ENCODE data around the gene GGPS1. TPM values are rescaled to one million over a fixed set of nuclear protein-coding genes. Genes with fewer than 3 reads are reported as not detected.
"Not testable (repeated sequence)": the region's sequence is repeated elsewhere in the genome, so short reads cannot be mapped to it uniquely, and the experiment has no call there.

The GGPS1 gene
- polyA plus RNA-seq (2012; ENCODE audit: insufficient read depth, insufficient read length), result 53.0 TPM

DNA sequence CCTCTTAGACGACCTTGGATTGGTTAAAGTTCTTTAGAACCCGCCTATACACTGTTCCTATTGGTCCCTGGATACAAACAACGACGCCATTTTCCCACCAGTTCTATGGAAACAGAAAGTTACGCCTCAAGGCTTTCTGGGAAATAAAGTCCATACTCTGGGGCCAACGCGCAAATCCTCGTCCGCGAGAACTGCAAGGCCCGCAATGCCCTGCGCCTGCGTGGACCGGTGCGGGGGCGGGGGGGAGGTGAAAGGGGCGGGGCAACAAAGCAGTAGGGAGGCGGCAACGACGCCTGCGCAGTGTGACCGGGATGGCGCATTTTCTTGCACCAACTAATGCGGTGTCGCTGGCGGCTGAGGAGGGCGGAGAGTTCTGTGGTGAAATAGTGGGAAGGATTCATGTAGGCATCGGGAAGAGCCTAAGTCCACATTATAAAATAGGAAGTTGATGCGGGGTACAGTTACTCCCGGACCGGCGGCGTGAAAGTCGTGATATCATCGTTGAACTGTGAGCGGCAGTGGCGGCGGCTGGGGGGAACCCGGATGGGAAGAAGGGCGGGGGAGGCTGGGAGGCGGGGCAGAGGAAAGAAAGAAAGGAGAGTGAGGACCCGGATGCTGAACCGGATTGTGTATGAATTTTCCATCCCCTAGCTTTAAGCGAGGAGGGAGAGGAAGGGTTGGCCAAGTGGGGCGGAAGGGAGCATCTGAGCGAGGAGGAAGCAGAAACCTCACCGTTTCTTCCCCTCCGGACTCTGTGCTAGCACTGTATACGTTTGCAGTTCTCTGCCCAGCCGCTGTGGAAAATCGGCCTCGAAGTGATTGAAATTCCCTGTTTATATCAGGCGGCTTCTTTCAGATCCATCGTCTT lies at the start of gene GGPS1:
TSS of gene GGPS1 (plus strand) at position 300 of the 868 bp plus-strand sequence. CDS start 6,695 bp downstream, outside the sequence.
- peak; percentile 100 for DNase-seq (ENCODE audit: low read depth, low spot score)
- peak within 1 kb of the TSS; percentile 89 for H3K4me3 ChIP-seq (ENCODE audit: low read length)

DNA sequence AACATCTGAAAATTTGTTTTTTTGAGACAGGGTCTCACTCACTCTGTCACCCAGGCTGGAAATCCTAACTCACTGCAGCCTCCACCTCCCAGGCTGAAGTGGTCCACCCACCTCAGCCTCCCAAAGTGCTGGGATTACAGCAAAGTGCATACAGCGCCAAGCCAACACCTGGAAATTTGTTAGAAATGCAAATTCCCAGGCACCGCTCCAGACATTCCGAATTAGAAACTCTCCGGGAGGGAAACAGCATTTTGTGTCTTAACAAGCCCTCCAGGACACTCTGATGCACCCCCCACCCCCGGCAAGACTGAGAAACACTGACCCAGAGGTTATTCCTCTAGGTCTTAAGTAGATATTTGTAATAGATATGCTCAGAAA lies 49.5 kb upstream of the GGPS1 start:
- H3K4me3 ChIP-seq (ENCODE audit: low read length), result no peak overlapping the region
- DNase-seq (ENCODE audit: low read depth, low spot score), result no peak

DNA sequence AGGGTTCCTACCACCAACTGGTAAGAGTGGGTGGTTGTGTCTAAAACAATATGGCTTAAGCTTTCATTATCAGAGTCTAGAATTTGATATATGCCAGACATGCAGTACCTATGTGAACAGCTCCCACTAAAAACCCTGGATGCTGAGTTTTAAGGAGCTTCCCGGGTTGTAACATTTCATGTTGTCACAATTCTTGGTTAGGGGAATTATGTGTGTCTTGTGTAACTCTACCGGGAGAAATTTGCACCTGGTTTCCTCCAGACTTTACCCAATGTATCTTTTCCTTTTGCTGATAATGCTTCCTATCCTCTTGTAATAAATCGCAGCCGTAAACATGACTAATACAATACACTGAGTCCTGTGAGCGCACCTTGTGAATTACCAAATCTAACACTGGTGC lies 48.7 kb upstream of the GGPS1 start:
- no peak for DNase-seq (ENCODE audit: low read depth, low spot score)
- no peak overlapping the region for H3K4me3 ChIP-seq (ENCODE audit: low read length)

DNA sequence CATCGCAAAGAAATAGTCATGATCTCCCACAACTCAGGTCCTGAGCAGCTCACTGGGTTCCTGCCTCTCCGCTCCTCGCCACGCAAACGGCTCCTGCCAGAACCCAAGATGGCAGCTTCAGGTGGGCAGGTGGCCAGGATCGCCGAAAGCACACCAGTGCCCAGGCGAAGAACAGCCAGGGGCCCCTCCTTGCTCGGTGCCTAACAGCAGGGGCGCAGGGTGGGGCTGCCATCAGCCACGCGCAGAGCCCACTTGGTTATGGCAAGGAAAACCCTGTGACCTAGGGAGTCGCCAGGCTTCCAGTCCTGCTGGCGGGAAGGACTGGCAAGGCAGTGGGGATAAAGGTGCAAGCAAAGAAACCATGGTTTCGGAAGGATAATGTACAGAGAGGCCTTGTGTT lies 47.9 kb upstream of the GGPS1 start:
- DNase-seq (ENCODE audit: low read depth, low spot score), result no peak
- no peak overlapping the region for H3K4me3 ChIP-seq (ENCODE audit: low read length)

DNA sequence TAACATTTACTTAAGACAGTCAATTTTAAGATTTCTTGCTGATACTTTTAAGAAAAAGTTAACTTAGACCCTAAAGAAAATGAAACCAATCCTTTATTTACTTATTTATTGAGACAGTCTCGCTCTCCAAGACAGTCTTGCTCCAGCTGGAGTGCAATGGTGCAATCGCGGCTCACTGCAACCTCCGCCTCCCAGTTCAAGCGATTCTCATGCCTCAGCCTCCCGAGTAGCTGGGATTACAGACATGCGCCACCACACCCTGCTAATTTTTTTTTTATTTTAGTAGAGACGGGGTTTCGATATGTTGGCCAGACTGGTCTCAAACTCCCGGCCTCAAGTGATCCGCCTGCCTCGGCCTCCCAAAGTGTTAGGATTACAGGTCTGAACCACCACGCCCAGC lies 44.7 kb upstream of the GGPS1 start:
- DNase-seq (ENCODE audit: low read depth, low spot score); H3K4me3 ChIP-seq (ENCODE audit: low read length): not testable (repeated sequence)

DNA sequence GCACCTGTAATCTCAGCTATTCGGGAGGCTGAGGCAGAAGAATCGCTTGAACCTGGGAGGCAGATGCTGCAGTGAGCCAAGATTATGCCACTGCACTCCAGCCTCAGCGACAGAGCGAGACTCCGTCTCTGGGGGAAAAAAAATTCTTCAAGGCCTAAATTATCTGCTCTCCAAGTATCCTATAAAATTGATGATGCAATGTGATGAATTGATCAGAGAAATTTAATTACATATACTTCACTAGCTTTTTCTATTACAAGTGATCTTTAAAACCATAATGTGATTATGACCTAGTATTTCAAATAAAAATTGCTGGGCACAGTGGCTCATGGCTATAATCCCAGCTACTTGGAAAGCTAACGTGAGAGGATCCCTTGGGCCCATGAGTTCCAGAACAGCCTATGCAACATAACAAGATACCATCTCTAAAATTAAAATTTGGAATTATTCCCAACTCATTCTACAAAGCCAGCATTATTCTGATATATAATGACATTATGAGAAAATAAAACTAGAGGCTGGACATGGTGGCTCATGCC lies 44.1 kb upstream of the GGPS1 start:
- no peak overlapping the region for H3K4me3 ChIP-seq (ENCODE audit: low read length)
- no peak for DNase-seq (ENCODE audit: low read depth, low spot score)

DNA sequence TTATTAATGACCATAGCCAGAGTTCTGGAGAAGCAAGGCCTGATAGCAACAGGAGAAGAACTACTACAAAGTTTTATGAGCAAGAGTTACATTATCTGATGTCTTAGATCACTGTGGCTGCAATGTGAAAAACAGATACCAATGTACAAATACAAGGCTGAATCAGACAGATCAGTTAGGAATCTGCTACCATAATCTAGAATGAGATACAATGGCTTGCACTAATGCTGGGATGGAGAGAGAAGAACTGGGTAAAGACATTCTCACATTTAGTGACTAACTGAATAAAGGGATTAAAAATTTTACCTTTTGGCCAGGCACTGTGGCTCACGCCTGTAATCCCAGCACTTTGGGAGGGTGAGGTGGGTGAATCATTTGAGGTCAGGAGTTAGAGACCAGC lies 41.7 kb upstream of the GGPS1 start:
- DNase-seq (ENCODE audit: low read depth, low spot score), result no peak
- H3K4me3 ChIP-seq (ENCODE audit: low read length), result no peak overlapping the region

DNA sequence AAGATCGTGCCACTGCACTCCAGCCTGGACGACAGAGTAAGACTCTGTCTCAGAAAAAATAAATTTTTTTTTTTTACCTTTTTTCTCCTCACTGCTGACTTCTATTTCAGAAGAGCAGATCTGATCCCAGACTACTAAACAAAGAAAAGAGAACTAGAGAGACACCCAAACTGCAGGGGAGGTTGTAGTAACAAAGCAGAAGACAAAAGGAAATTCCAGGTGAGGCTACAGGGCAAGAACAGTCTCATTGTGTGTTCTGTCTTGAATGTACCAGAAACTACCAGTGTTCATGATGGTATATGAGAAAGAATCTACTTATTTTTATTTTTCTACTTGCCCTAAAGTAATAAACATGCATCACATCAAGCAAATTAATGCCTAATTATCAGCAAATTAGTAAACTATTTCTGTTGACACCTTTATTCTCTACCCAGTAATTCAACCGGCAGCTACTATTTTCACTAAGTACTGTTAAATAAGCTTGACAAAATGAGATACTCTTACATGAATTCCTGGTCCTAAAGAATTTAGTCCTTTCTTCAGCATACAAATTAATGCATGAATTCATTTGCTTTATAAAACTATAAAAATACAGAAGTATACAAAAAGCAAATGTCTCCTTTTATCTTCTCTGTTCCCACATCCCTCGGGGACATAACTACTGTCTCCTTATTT lies 41.0 kb upstream of the GGPS1 start:
- H3K4me3 ChIP-seq (ENCODE audit: low read length), result no peak overlapping the region
- DNase-seq (ENCODE audit: low read depth, low spot score), result no peak

DNA sequence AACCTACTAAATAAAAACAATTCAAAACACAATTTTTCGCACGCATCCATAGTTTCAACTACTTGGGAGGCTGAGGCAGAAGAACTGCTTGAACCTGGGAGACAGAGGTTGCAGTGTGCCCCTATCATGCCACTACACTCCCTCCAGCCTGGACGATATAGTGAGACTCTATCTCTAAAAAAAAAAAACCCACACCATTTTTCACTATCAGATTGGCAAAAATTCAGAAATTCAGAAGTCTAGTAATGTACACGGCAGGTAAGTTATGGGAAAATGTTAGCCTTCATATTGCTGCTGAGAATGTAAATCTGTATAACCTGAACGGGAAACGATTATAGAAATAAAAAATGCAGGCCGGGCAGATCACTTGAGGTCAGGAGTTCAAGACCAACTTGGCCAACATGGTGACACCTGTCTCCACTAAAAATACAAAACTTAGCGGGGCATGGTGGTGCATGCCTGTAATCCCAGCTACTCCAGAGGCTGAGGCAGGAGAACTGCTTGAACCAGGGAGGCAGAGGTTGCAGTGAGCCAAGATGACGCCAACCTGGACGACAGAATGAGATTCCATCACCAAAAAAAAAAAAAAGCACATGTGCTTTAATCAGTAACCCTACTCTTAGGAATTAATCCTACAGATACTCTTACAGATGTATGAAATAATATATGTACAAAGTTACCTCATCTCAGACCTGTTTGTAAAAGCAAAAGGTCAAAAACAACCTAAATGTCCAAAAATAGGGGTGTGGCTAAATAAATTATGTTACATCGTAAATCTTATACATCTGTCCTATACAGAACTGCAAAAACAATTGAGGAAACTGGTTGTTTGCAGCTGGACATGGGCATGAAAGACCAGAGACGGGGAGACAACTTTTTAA lies 38.3 kb upstream of the GGPS1 start:
- DNase-seq (ENCODE audit: low read depth, low spot score), result no peak
- H3K4me3 ChIP-seq (ENCODE audit: low read length), result no peak overlapping the region

DNA sequence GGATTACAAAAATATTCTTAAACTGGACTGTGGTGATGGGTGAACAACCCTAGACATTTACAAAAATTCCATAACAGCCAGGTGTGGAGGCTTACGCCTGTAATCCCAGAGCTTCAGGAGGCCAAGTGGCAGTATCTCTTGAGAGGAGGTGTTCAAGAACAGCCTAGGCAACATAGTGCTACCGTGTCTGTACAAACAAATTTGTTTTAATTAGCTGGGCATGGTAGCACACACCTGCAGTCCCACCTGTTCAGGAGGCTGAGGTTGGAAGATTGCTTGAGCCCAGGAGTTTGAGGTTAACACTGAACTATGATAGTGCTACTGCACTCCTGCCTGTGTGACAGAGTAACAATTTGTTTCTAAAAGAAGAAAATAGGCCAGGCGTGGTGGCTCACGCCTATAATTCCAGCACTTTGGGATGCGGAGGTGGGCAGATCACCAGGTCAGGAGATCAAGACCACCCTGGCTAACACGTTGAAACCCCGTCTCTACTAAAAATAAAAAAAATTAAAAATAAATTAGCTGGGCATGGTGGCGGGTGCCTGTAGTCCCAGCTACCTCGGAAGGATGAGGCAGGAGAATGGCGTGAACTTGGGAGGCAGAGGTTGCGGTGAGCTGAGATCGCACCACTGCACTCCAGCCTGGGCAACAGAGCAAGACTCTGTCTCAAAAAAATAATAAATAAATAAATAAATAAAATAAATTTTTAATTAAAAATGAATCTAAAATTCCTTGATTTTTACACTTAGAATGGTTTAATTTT lies 37.4 kb upstream of the GGPS1 start:
- DNase-seq (ENCODE audit: low read depth, low spot score), result no peak
- H3K4me3 ChIP-seq (ENCODE audit: low read length), result no peak overlapping the region

DNA sequence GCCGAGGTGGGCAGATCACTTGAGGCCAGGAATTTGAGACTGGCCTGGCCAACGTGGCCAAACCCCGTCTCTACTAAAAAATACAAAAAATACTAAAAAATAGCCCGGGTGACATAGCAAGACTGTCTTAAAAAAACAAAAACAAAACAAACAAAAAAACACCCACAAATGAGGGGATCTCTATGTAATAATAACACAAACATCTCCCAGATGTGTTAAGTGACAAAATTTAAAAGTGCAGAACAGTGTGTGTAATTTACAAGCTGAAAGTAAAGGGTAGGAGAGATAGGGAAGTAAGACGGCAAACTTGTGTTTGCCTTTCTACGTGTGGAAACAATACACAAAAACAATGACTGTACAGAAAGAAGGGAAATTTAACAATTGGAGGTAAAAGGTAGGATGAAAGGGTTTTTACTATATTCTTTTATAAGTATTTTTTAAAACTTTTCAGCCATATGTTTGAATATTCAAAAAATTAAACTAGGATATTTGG lies 36.7 kb upstream of the GGPS1 start:
- H3K4me3 ChIP-seq (ENCODE audit: low read length), result no peak overlapping the region
- DNase-seq (ENCODE audit: low read depth, low spot score), result no peak

DNA sequence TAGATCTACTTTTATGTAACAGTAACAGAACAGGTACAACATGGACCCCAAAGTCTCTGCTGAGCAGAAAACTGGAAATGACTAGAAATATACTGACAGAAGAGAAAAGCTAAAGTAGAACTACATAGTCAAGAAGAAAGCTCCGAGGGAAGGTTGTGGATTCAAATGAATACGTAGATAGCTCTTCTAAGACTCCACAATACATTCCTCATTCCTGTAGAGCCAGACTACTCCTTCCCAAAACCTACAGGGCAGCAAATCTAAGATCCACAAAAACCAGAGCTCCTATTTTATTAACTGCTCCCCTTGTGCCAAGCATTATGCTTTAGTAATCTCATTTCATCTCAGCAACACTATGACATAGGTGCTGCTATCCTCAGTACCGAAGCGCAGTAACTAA lies 35.6 kb upstream of the GGPS1 start:
- no peak overlapping the region for H3K4me3 ChIP-seq (ENCODE audit: low read length)
- no peak for DNase-seq (ENCODE audit: low read depth, low spot score)

DNA sequence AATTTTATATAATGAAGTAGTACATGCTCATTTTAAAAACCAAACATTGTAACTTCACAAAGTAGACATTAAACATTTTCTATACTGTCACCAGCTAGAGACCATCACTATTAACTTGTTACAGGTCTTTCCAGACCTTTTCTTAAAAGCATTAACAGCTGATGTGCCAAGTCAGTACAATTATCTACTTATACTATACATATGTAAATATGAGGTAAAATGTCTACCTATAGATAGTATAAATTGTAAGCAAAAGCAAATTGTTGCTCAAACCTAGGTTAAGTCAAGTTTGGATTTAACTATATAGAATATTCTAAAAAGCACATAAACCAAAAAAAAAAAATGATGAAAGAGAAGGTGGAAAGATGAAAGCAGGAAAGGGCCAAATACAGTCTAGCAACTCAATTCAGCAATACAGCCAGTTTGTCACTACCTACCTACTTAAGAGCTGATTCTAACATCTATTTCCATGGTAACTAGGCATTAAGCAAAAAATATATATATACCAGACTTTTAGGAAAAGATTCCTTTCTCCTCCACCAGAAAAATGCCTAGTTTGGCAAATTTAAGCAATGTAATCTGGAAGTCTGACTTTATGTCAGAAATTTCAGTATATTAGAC lies 34.9 kb upstream of the GGPS1 start:
- DNase-seq (ENCODE audit: low read depth, low spot score), result no peak
- H3K4me3 ChIP-seq (ENCODE audit: low read length), result no peak overlapping the region

DNA sequence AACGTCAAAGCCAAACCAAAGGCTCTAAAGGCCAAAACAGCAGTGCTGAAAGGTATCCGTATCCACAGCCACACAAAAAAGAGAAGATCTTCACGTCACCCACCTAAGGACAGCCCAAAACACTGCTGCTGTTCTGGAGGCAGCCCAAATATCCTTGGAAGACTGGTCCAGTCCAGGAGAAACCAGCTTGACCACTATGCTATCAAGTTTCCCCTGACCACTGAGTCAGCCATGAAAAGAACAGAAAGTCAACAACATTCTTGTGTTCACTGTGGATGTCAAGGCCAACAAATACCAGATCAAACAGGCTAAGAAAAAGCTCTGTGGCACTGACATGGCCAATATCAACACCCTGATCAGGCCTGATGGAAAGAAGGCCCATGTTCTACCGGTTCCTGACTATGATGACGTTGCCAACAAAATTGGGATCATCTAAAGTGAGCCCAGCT lies 32.4 kb upstream of the GGPS1 start:
- H3K4me3 ChIP-seq (ENCODE audit: low read length), result no peak overlapping the region
- no peak for DNase-seq (ENCODE audit: low read depth, low spot score)

DNA sequence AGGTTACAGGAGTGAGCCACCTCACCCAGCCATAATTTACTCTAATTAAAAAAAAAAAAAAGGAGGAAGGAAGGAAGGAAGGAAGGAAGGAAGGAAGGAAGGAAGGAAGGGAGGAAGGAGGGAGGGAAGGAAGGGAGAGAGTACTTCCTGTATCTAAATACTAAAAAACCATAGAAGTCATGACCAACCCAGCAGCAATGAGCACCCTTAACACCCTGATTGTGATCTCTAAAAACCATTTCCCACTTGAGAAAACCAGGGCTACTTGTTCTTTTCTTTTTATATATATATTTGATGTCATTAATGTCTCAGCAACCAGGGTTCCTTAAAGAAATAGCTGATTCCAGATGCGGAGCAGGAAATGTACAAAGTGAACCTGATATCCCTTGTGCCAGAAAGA lies 31.6 kb upstream of the GGPS1 start:
- H3K4me3 ChIP-seq (ENCODE audit: low read length), result no peak overlapping the region; the same call in 1 of the 2 replicates
- no peak for DNase-seq (ENCODE audit: low read depth, low spot score)

DNA sequence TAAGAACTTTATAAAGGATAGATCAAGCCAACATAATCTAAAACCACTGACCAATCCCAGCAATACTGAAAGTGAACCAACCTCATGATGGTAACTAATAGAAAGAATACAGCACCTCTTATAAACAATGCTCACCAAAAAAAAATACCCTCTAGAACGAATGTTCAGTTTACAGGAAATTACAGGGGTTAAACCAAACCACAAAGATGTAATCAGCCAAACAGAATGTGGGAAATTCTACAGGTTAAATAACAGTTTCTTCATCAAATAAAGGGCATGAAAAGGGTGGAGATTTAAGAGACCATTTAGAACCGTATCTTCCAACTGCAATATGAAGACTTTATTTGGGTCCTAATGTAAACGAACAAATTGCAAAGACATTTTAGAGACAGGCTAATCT lies 30.8 kb upstream of the GGPS1 start:
- peak; percentile 91 for DNase-seq (ENCODE audit: low read depth, low spot score)
- peak overlapping the region; percentile 33 for H3K4me3 ChIP-seq (ENCODE audit: low read length)

DNA sequence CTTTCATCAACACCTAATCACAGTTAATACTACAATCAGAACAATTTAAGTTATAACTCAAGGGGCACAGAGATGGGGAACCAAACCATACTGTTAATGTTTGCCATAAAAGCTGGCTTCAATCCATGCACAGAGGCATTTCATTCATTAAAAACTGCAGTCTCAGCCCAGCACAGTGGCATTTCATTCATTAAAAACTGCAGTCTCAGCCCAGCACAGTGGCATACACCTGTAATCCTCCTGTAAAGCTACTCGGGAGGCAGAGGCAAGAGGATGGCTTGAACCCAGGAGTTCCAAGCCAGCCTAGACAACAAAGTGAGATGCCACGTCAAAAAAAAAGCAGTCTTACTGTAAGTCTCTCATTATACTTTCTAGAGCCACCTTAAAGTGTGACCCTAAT lies 29.6 kb upstream of the GGPS1 start:
- DNase-seq (ENCODE audit: low read depth, low spot score), result no peak
- peak overlapping the region; percentile 5 for H3K4me3 ChIP-seq (ENCODE audit: low read length)
